SU-DHL-6 (cell line): ENCODE measurements around the gene XYLT2.
"Not testable (repeated sequence)": the region's sequence is repeated elsewhere in the genome, so short reads cannot be mapped to it uniquely, and the experiment has no call there.

Source experiments
- H2AFZ ChIP-seq: fragments of 200-600 bp; sonication (generic); 2 replicates; pipeline ENCODE4 v1.6.1; 2014; ENCODE audit warnings: low read depth, mild to moderate bottlenecking, moderate library complexity, mixed read lengths, antibody characterized with exemption, low read length; ENCODE audit not compliant: severe bottlenecking
- H3F3A ChIP-seq: fragments of 200-600 bp; shearing (Covaris generic); 2 replicates; pipeline ENCODE4 v1.6.0; 2016; ENCODE audit warnings: antibody characterized with exemption, mild to moderate bottlenecking; ENCODE audit not compliant: insufficient read depth
- H3K27ac ChIP-seq: fragments of 200-600 bp; sonication (generic); 2 replicates; pipeline ENCODE4 v1.5.1; 2016; ENCODE audit warnings: low read depth, mild to moderate bottlenecking, low read length, moderate library complexity, mixed read lengths
- H3K27me3 ChIP-seq: fragments of 200-600 bp; sonication (generic), shearing (Covaris generic); 2 replicates; pipeline ENCODE4 v1.6.0; 2014; ENCODE audit warnings: mild to moderate bottlenecking, low read length
- H3K36me3 ChIP-seq: fragments of 200-600 bp; sonication (generic); 2 replicates; pipeline ENCODE4 v1.6.1; 2014; ENCODE audit warnings: mild to moderate bottlenecking, low read length, mixed read lengths
- H3K4me2 ChIP-seq: fragments of 300-600, 200-600 bp; shearing (Covaris generic), sonication (generic); 2 replicates; pipeline ENCODE4 v1.6.0; 2014; ENCODE audit warnings: low read length, low read depth, mild to moderate bottlenecking; ENCODE audit not compliant: poor library complexity, severe bottlenecking
- H3K4me3 ChIP-seq: fragments of 200-600 bp; sonication (generic); 2 replicates; pipeline ENCODE4 v1.5.1; 2014; ENCODE audit warnings: antibody characterized with exemption, low read length, mild to moderate bottlenecking, mixed read lengths; ENCODE audit not compliant: insufficient read depth, poor library complexity, severe bottlenecking
- H3K79me2 ChIP-seq: fragments of 200-600 bp; sonication (generic); 2 replicates; pipeline ENCODE4 v1.6.1; 2014; ENCODE audit warnings: mild to moderate bottlenecking, low read length, moderate library complexity; ENCODE audit not compliant: insufficient read depth
- H3K9ac ChIP-seq: fragments of 200-600 bp; sonication (generic); 2 replicates; pipeline ENCODE4 v1.7.0; 2014; ENCODE audit warnings: mild to moderate bottlenecking, low read length
- H3K9me2 ChIP-seq: fragments of 200-600 bp; sonication (generic); replicated peaks from 2 replicates; pipeline ENCODE4 v1.6.1; 2014; ENCODE audit warnings: low read length; ENCODE audit not compliant: insufficient read depth
- H3K9me3 ChIP-seq: fragments of 200-600 bp; sonication (generic); 2 replicates; pipeline ENCODE4 v1.6.1; 2014; ENCODE audit warnings: low read length, mixed read lengths; ENCODE audit not compliant: insufficient read depth
- H4K20me1 ChIP-seq: fragments of 200-600 bp; sonication (generic); 2 replicates; pipeline ENCODE4 v1.6.1; 2014; ENCODE audit warnings: low read depth, mild to moderate bottlenecking, antibody characterized with exemption, low read length, moderate library complexity, mixed read lengths
- EZH2phosphoT487 ChIP-seq: fragments of 200-600 bp; sonication (generic), shearing (Covaris generic); conservative IDR thresholded peaks from 2 replicates; pipeline ENCODE4 v1.6.1; 2018; ENCODE audit warnings: mild to moderate bottlenecking, antibody characterized with exemption, low read length, moderate library complexity, mixed read lengths
- TF ChIP-seq, protein P1 (sequence below): fragments of 200-600 bp; sonication (generic); IDR thresholded peaks from one replicate; pipeline ENCODE4 v1.5.1; 2017; ENCODE audit warnings: antibody characterized with exemption, mild to moderate bottlenecking, low read length, moderate library complexity; ENCODE audit not compliant: insufficient read depth, poor library complexity, severe bottlenecking

The XYLT2 gene

DNA sequence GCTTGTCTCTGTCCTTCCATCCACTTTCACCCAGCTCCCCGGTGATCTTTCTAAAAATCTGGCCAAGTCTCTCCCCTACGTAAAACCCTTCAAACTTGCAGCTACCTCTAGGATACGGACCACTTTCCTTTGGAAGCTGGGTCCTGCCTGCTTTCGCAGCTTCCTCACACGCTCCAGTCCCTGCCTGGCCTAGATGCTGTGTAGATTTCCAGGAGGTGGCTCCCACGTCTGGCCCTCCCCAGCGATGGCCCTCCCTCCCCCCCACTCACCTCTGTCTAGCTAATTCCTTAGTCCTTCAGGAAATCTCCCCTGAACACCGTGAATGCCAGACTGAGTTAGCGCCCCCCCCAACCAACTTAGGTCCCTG is 52.0 kb downstream of the XYLT2 start:
- peaks cover 18% of the 10 kb centered on the region; the same call in 1 of the 2 replicates for H3K36me3 ChIP-seq
- no peaks in the 10 kb centered on the region for H3K9me3 ChIP-seq
- H3K4me2 ChIP-seq: peak overlapping the region; percentile 43
- H3K4me3 ChIP-seq: peak overlapping the region; percentile 97
- peaks cover 37% of the 10 kb centered on the region for H3K79me2 ChIP-seq
- no peak overlapping the region for H3K27ac ChIP-seq
- H3K27me3 ChIP-seq: no peaks in the 10 kb centered on the region
- peak overlapping the region; percentile 90 for H3K9ac ChIP-seq
- H3F3A ChIP-seq: no peaks in the 10 kb centered on the region
- H2AFZ ChIP-seq: peak overlapping the region; percentile 67
- no peak for TF ChIP-seq EZH2phosphoT487
- TF ChIP-seq, protein P1, sequence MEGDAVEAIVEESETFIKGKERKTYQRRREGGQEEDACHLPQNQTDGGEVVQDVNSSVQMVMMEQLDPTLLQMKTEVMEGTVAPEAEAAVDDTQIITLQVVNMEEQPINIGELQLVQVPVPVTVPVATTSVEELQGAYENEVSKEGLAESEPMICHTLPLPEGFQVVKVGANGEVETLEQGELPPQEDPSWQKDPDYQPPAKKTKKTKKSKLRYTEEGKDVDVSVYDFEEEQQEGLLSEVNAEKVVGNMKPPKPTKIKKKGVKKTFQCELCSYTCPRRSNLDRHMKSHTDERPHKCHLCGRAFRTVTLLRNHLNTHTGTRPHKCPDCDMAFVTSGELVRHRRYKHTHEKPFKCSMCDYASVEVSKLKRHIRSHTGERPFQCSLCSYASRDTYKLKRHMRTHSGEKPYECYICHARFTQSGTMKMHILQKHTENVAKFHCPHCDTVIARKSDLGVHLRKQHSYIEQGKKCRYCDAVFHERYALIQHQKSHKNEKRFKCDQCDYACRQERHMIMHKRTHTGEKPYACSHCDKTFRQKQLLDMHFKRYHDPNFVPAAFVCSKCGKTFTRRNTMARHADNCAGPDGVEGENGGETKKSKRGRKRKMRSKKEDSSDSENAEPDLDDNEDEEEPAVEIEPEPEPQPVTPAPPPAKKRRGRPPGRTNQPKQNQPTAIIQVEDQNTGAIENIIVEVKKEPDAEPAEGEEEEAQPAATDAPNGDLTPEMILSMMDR: no peak
- no peaks in the 10 kb centered on the region for H3K9me2 ChIP-seq
- H4K20me1 ChIP-seq: no peaks in the 10 kb centered on the region; the same call in 1 of the 2 replicates

DNA sequence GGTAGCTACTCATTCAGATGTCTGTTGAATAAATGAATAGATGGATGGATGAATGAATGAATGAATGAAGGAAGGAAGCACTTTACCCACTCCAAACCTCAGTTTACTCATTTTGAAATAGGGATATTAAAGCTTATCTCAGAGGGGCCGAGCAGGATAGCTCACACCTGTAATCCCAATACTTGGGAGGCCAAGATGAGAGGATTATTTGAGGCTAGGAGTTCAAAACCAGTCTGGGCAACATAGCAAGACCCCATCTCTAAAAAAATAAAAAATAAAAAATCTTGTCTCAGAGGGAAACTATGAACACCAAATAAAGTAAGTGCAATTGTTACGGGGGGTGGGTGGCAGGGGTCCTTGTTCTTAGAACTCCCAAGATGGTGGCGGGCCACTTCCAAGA is 52.7 kb downstream of the XYLT2 start:
- not testable (repeated sequence) for H3K9me2 ChIP-seq, H3K9me3 ChIP-seq, H3K27me3 ChIP-seq, H3K4me2 ChIP-seq, H4K20me1 ChIP-seq, H2AFZ ChIP-seq, H3K4me3 ChIP-seq, H3K27ac ChIP-seq, H3F3A ChIP-seq, H3K9ac ChIP-seq
- Histone ChIP-seq H3K79me2 (peaks cover 34% of the 10 kb centered on the region), H3K36me3 (peaks cover 10% of the 10 kb centered on the region; the same call in 1 of the 2 replicates)

DNA sequence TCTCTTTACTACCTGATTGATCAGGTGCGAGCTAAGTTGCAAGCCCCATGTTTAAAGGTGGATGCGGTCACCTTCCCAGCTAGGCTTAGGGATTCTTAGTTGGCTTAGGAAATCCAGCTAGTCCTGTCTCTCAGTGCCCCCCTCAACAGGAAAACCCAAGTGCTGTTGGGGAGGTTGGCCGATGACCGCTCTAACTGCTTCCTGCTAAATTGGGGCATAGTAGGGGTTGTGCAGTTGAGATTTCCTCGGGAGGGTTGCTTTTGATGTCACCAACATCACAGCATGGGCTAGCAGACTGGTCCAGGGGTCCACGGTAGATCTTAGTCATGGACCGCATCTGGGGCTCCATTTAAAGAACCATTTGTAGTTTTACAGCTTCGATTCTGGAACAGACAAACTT is 53.7 kb downstream of the XYLT2 start:
- not testable (repeated sequence) for H3K27me3 ChIP-seq, H3K4me2 ChIP-seq, H4K20me1 ChIP-seq, H3K9me3 ChIP-seq, H3K27ac ChIP-seq, H3K36me3 ChIP-seq, H2AFZ ChIP-seq, H3K4me3 ChIP-seq, H3K9ac ChIP-seq, H3K9me2 ChIP-seq, H3F3A ChIP-seq
- H3K79me2 ChIP-seq: peaks cover 26% of the 10 kb centered on the region

- H3K9me2 ChIP-seq, H3K9ac ChIP-seq, H3K4me2 ChIP-seq, H4K20me1 ChIP-seq, H3K27me3 ChIP-seq, H3K27ac ChIP-seq, H3F3A ChIP-seq, H3K79me2 ChIP-seq, H3K9me3 ChIP-seq, H3K36me3 ChIP-seq, H3K4me3 ChIP-seq, H2AFZ ChIP-seq: not testable (repeated sequence)
Measured at GRCh38 chr17:50405351-50405750, 59.4 kb downstream of the XYLT2 start.

GRCh38 chr17:50406578-50406977 is 60.7 kb downstream of the XYLT2 start:
- no peaks in the 10 kb centered on the region for H3K9me2 ChIP-seq
- H3K27me3 ChIP-seq: no peaks in the 10 kb centered on the region
- H3K9me3 ChIP-seq: no peaks in the 10 kb centered on the region
- H3K4me3 ChIP-seq: no peak overlapping the region
- no peaks in the 10 kb centered on the region for H3F3A ChIP-seq
- no peak overlapping the region for H3K4me2 ChIP-seq
- no peaks in the 10 kb centered on the region for H4K20me1 ChIP-seq
- H3K27ac ChIP-seq: no peak overlapping the region
- H3K79me2 ChIP-seq: no peaks in the 10 kb centered on the region
- TF ChIP-seq, protein P1: no peak
- no peak for TF ChIP-seq EZH2phosphoT487
- no peak overlapping the region for H2AFZ ChIP-seq
- H3K36me3 ChIP-seq: no peaks in the 10 kb centered on the region
- no peak overlapping the region for H3K9ac ChIP-seq
